Transverse colon (tissue), 4 donors: ENCODE results near the gene BLM. TPM values are rescaled to one million over a fixed set of nuclear protein-coding genes. Genes with fewer than 3 reads are reported as not detected.

Experiments used
- DNase-seq: peaks from one replicate; pipeline ENCODE4 v3.0.0-alpha.2; 2019
- H3K27ac ChIP-seq, 4 donors: fragments of 200-600 bp; sonication (generic); 2 replicates each; pipeline ENCODE4 v1.5.1; 2016 to 2018; ENCODE audit warnings: inconsistent platforms in 4 of 4
- H3K27me3 ChIP-seq: fragments of 200-600 bp; sonication (generic); 2 replicates; pipeline ENCODE4 v1.5.1; 2017; ENCODE audit warnings: inconsistent platforms
- H3K36me3 ChIP-seq, 4 donors: fragments of 200-600 bp; sonication (generic); 2 replicates each; pipeline ENCODE4 v1.5.1; 2017 to 2019; ENCODE audit warnings: inconsistent platforms in 4 of 4
- H3K4me1 ChIP-seq, 4 donors: fragments of 200-600 bp; sonication (generic); 2 replicates each; pipeline ENCODE4 v1.5.1; 2017 to 2020; ENCODE audit warnings: inconsistent platforms in 4 of 4
- H3K4me3 ChIP-seq, 4 donors: fragments of 200-600 bp; sonication (generic); 1 replicate in 1 of 4; 2 replicates in 3 of 4; pipeline versions ENCODE4 v1.5.1 to v1.6.1; 2017 to 2019; ENCODE audit warnings: inconsistent platforms in 4 of 4
- H3K9me3 ChIP-seq, 2 donors: fragments of 200-600 bp; sonication (generic); 2 replicates each; pipeline ENCODE4 v1.5.1; 2017 to 2019; ENCODE audit warnings: inconsistent platforms in 2 of 2
- EP300 ChIP-seq: sonication (generic); formaldehyde crosslinking; IDR thresholded peaks from one replicate; pipeline ENCODE4 v1.6.1; 2017; ENCODE audit warnings: antibody characterized with exemption, low read depth
- POLR2A ChIP-seq: fragments of 450-650 bp; IDR thresholded peaks from one replicate; pipeline ENCODE4 v1.6.1; 2016; ENCODE audit warnings: antibody characterized with exemption, mild to moderate bottlenecking, moderate library complexity
- POLR2AphosphoS5 ChIP-seq, 3 donors: sonication (generic); formaldehyde crosslinking; IDR thresholded peaks; one replicate each; pipeline ENCODE4 v1.6.1; 2016; ENCODE audit warnings: antibody characterized with exemption in 3 of 3
- WGBS, 2 donors: methylation state at CpG; one replicate each; pipeline ENCODE4 v1.1.5; 2018; ENCODE audit warnings: low coverage in 1 of 2; 5-methylcytosine and 5-hydroxymethylcytosine counted together
- in situ Hi-C, 4 donors: fragments of 200-750 bp; cut with MboI; loops; one replicate each; pipeline versions ENCODE4 v1.15.0 to v1.15.1; 2017; ENCODE audit warnings: low sequenced_read_pairs in 3 of 4, low pct_ligation_motif_present in 1 of 4, low pct_unique_long_range_greater_than_20kb in 1 of 4
- intact Hi-C: fragments of 100-400 bp; cut with DNase I; formaldehyde crosslinking; loops from one replicate; pipeline ENCODE4 v1.15.1; 2023; ENCODE audit warnings: low total_unique reads
- total RNA-seq, 4 donors: library from RNA; depleted of rRNA; stranded (reverse); fragments of >200 nt; gene quantifications; one replicate each; pipeline ENCODE4 v1.1.0, GENCODE V29; 2016
- TF ChIP-seq, protein P1 (sequence below), 5 experiments: fragments of 200-600 bp in 3 of 5; fragments of 450-650 bp in 2 of 5; sonication (generic) in 3 of 5; IDR thresholded peaks; 1 replicate in 2 of 5; 2 replicates in 3 of 5; pipeline ENCODE4 v1.5.1; 2016 to 2017; ENCODE audit warnings: antibody characterized with exemption in 5 of 5, inconsistent platforms in 3 of 5, mild to moderate bottlenecking in 2 of 5, moderate library complexity in 1 of 5

BLM gene
- total RNA-seq, 4 donors from 2014 or later = 1.5 to 6.4 (median 2.0) TPM

DNA sequence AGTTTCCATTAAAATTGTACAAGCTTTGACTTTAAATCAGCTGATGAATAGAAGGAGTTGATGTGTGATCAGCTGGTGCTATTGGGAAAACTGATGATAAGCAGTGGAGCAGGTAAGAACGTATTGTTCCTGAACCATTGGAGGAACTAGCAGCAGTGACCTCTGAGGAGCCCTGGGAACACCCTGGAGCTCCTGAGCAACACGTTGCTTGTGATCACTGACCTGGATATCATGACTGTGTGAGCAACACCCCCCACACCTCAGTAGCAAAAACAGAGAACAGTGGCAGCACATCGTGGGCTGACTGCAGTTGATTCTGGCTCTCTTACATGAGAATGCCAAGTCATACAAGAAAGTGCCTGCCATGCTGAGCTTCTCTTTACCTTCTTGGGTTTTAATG, 72.9 kb downstream of the BLM start:
- Histone ChIP-seq H3K4me1 (no peaks in the 10 kb centered on the region), H3K4me3 (no peak overlapping the region), H3K36me3 (no peaks in the 10 kb centered on the region), H3K9me3 (no peaks in the 10 kb centered on the region), H3K27ac (no peak overlapping the region), H3K27me3 (no peaks in the 10 kb centered on the region)
- no peak for DNase-seq
- intact Hi-C loops = no loop called here
- no peak for TF ChIP-seq POLR2A
- WGBS, 2 donors = 60 to 73% methylated on average over 1 to 3 of the region's 3 CpGs
- in situ Hi-C loops = no loop called here

DNA sequence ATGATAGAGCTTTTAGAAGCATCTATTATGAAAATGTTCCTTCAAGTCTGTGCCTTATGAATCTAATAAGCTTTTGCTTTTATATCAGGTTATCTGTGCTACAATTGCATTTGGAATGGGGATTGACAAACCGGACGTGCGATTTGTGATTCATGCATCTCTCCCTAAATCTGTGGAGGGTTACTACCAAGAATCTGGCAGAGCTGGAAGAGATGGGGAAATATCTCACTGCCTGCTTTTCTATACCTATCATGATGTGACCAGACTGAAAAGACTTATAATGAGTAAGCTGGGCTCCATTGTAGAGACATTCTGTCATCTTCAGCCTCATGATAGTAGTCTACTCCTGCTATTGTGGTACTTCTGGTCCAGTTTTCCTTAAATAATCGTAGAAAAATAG, 73.4 kb downstream of the BLM start:
- H3K4me3 ChIP-seq = no peak overlapping the region
- in situ Hi-C loops = no loop called here
- WGBS, 2 donors = 73 to 93% methylated on average over 4 of the region's 4 CpGs
- H3K27me3 ChIP-seq = no peaks in the 10 kb centered on the region
- DNase-seq = no peak
- H3K4me1 ChIP-seq = no peaks in the 10 kb centered on the region
- TF ChIP-seq POLR2A = no peak
- TF ChIP-seq, protein P1, sequence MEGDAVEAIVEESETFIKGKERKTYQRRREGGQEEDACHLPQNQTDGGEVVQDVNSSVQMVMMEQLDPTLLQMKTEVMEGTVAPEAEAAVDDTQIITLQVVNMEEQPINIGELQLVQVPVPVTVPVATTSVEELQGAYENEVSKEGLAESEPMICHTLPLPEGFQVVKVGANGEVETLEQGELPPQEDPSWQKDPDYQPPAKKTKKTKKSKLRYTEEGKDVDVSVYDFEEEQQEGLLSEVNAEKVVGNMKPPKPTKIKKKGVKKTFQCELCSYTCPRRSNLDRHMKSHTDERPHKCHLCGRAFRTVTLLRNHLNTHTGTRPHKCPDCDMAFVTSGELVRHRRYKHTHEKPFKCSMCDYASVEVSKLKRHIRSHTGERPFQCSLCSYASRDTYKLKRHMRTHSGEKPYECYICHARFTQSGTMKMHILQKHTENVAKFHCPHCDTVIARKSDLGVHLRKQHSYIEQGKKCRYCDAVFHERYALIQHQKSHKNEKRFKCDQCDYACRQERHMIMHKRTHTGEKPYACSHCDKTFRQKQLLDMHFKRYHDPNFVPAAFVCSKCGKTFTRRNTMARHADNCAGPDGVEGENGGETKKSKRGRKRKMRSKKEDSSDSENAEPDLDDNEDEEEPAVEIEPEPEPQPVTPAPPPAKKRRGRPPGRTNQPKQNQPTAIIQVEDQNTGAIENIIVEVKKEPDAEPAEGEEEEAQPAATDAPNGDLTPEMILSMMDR (IDR thresholded peaks at IDR 0.05) = no peak
- no peak for TF ChIP-seq POLR2AphosphoS5 (IDR thresholded peaks at IDR 0.05)
- no peak for TF ChIP-seq EP300
- H3K9me3 ChIP-seq = no peaks in the 10 kb centered on the region
- no peaks in the 10 kb centered on the region for H3K36me3 ChIP-seq
- intact Hi-C loops = no loop called here
- H3K27ac ChIP-seq = no peak overlapping the region

DNA sequence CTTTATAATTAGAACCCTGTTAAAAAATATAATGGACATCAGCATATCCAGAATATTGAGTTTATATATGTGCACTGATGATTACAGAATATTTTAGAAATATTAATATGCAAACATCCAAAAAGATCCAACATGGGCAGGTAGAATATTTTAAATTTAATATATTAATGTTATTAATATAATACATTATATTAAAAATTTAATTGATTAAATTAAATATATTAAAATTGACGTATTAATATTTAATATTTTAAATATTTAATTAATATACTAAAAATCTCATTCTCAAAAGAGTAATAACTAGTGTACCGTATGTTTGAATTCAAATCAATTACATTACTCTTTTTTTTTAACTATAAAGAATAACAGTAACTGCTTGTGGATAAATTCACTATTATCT, 77.4 kb downstream of the BLM start:
- intact Hi-C loops (no loop called here), in situ Hi-C loops (no loop called here)
- Histone ChIP-seq H3K36me3 (no peaks in the 10 kb centered on the region), H3K27me3 (no peaks in the 10 kb centered on the region), H3K9me3 (no peaks in the 10 kb centered on the region), H3K4me3 (no peak overlapping the region), H3K27ac (no peak overlapping the region), H3K4me1 (no peaks in the 10 kb centered on the region)
- DNase-seq = no peak
- TF ChIP-seq, protein P1 (IDR thresholded peaks at IDR 0.05) = no peak
- TF ChIP-seq EP300 (no peak), POLR2AphosphoS5 (IDR thresholded peaks at IDR 0.05) (no peak), POLR2A (no peak)
- WGBS, 2 donors = 94 to 97% methylated on average over 2 of the region's 2 CpGs

DNA sequence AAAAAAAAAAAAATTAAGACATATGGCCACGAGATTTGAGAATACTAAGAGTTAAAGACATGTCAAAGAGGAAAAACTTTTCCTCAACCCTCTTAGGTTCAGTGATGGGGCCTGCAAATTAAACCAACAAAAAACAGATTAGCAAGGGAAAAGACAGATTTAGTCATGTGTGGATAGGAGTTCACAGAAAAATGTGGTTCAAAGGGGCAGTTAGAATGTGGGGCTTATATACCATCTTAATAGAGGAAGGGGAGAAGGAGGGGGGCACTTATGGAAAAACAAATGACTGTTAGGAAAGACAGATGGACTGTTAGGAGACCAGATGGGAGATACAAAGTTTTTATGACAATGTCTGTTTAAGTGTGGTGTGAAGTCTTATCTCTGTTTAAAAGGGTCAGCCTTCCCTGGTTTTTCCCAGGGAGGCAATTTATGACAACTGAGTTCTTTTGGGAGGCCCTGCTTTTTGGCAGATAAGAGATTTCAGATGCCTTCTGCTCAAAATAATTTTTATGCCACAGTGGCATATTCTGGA, 82.6 kb downstream of the BLM start:
- DNase-seq = no peak
- no peaks in the 10 kb centered on the region for H3K4me1 ChIP-seq
- H3K27me3 ChIP-seq = no peaks in the 10 kb centered on the region
- no peak for TF ChIP-seq POLR2A
- TF ChIP-seq POLR2AphosphoS5 (IDR thresholded peaks at IDR 0.05) = no peak
- TF ChIP-seq EP300 = no peak
- TF ChIP-seq, protein P1 (IDR thresholded peaks at IDR 0.05) = no peak
- intact Hi-C loops (no loop called here), in situ Hi-C loops (no loop called here)
- H3K4me3 ChIP-seq = no peak overlapping the region
- no peaks in the 10 kb centered on the region for H3K9me3 ChIP-seq
- WGBS, 2 donors = 89 to 100% methylated on average over 1 of the region's 1 CpG
- no peaks in the 10 kb centered on the region for H3K36me3 ChIP-seq
- H3K27ac ChIP-seq = no peak overlapping the region

DNA sequence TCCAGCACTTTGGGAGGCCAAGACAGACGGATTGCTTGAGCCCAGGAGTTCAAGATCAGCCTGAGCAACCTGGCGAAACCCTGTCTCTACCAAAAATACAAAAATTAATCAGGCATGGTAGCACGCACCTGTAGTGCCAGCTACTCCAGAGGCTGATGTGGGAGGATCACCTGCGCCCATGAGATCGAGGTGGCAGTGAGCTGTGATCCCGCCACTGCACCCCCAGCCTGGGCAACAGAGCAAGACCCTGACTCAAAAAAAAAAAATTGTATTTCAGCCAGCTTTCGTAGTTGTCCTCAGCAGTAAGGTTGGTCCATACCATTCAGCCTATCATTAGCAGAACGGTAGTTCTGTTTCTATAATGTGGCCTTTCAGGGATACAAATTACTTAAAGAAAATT, 84.7 kb downstream of the BLM start:
- Histone ChIP-seq H3K9me3 (no peaks in the 10 kb centered on the region), H3K4me1 (no peaks in the 10 kb centered on the region), H3K27me3 (no peaks in the 10 kb centered on the region), H3K36me3 (no peaks in the 10 kb centered on the region), H3K4me3 (no peak overlapping the region), H3K27ac (no peak overlapping the region)
- WGBS, 2 donors = 92 to 95% methylated on average over 5 to 8 of the region's 8 CpGs
- in situ Hi-C loops = no loop called here
- intact Hi-C loops = no loop called here
- DNase-seq = no peak
- TF ChIP-seq POLR2A = no peak
- TF ChIP-seq, protein P1 (IDR thresholded peaks at IDR 0.05) = no peak
- TF ChIP-seq EP300 = no peak
- TF ChIP-seq POLR2AphosphoS5 (IDR thresholded peaks at IDR 0.05) = no peak
